GM13976 (cell line): ENCODE results near the gene CRYZ.

Source experiments
- DNase-seq: peaks from one replicate; pipeline ENCODE4 v3.0.0; 2012; ENCODE audit warnings: low spot score
- in situ Hi-C: fragments of 300-500 bp; cut with MboI; formaldehyde crosslinking; loops from one replicate; pipeline ENCODE4 v1.12.0; 2022; ENCODE audit warnings: low sequenced_read_pairs, mixed read lengths, inconsistent platforms; ENCODE audit not compliant: unreplicated experiment
- TF ChIP-seq, protein P1 (sequence below): IDR thresholded peaks from 2 replicates; pipeline ENCODE4 v1.5.1; 2012; ENCODE audit warnings: borderline replicate concordance, mild to moderate bottlenecking; ENCODE audit not compliant: insufficient read depth; ENCODE audit errors: extremely low read depth, missing control alignments, control extremely low read depth

CRYZ gene

DNA sequence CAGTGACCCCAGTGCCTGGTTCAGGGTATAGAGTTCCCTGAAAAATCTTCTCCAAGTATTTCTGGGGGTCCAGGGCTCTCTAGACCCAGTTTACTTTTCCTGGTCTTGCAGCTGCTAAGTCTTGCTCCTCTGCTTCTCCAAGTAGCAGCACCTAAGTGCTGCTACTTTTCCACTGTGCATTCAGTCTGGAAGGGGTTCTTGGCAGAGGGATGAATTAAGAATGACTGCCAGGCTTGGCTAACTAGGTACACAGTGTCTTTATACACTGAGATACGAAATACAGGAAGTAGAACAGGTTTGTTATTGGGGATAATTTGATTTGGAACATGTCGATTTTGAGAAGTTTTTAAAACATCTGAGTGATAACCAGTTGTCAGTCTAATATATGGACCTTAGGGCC, 35.0 kb downstream of the CRYZ start:
- in situ Hi-C loops: no loop called here
- TF ChIP-seq, protein P1, sequence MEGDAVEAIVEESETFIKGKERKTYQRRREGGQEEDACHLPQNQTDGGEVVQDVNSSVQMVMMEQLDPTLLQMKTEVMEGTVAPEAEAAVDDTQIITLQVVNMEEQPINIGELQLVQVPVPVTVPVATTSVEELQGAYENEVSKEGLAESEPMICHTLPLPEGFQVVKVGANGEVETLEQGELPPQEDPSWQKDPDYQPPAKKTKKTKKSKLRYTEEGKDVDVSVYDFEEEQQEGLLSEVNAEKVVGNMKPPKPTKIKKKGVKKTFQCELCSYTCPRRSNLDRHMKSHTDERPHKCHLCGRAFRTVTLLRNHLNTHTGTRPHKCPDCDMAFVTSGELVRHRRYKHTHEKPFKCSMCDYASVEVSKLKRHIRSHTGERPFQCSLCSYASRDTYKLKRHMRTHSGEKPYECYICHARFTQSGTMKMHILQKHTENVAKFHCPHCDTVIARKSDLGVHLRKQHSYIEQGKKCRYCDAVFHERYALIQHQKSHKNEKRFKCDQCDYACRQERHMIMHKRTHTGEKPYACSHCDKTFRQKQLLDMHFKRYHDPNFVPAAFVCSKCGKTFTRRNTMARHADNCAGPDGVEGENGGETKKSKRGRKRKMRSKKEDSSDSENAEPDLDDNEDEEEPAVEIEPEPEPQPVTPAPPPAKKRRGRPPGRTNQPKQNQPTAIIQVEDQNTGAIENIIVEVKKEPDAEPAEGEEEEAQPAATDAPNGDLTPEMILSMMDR: no peak
- no peak for DNase-seq

DNA sequence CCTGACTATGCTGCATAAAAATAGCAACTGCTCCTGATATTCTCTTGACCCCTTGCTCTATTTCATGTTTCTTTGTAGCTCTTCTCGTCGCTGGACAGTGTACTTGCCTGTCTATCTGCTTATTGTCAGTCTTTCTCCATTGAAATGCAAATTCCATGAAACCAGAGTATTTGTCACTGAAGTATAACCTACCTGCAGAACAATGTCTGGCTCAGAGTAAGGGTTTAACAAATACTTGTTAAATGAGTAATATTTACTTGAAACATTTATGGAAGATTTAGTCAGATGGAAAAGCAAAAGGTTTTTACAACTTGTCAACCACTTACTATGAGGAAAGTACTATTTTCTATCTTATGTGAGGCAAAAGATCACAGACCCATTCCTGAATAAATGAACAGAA, 39.4 kb downstream of the CRYZ start:
- in situ Hi-C loops: no loop called here
- TF ChIP-seq, protein P1: no peak
- DNase-seq: no peak

DNA sequence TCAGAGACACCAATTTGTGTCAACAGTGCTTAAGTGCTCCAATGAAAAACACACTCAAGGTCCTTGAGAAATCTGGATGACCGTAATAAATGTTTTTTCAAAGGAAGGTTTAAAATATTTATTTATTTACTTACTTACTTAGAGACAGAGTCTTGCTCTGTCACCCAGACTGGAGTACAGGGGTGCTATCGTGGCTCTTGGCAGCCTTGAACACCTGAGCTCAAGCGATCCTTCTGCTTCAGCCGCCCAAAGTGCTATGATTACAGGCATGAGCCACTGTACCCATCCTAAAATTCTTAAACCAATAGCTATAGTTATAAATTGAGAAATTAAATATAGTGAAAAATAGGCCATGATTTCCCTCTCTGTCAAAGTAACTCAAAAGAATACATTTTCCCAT, 41.9 kb downstream of the CRYZ start:
- TF ChIP-seq, protein P1: no peak
- in situ Hi-C loops: no loop called here
- no peak for DNase-seq

DNA sequence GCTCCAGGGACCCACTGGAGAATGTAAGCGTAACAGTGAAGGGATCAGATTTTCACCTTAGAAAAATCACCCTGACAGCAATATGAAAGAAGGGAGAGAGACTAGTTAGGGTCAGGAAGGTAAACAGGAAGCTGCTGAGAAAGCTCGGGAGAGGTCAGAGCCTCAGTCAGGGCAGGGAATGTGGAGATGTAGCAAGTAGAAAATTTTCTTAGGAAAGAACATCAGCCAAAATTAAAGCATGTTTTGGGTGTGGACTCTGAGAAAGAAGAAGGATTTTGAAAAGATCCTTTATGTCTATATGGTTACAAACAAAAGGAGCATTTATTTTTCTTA, 42.5 kb downstream of the CRYZ start:
- TF ChIP-seq, protein P1: no peak
- DNase-seq: no peak
- in situ Hi-C loops: no loop called here

DNA sequence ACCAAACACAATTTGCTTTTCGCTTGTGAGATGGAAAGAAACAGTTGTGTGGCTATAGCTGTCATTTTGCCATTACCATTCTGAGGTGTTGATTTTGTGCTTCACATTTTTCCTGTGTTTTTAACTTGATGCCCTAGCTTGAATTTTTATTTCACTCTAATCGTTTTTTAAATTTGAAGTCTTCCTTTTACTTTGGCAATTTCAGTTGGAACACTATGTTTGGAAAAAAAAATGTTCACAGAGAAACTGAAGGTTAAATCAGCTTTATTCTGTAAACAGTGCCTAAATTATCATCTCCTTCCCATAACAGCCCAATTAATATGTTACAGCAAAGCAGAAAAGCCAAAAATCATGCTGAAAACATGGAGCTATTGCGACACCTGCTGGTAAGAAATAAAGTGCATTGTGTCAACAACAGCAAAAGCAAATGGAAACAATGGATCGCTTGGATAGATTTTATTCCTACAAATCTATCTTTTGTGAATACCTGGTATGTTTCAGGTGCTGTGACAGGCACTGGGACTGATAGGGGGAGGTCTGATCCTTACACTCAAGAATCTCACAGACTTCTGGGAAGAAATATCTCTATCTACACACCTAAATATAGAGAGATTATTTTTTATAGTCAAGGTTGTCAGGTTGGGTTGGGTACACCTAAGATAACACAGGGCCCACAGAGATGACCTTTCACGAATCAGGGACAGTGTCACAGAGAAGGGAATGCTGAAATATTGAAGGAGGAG, 43.1 kb downstream of the CRYZ start:
- no peak for DNase-seq
- in situ Hi-C loops: no loop called here
- TF ChIP-seq, protein P1: peak; percentile 60

DNA sequence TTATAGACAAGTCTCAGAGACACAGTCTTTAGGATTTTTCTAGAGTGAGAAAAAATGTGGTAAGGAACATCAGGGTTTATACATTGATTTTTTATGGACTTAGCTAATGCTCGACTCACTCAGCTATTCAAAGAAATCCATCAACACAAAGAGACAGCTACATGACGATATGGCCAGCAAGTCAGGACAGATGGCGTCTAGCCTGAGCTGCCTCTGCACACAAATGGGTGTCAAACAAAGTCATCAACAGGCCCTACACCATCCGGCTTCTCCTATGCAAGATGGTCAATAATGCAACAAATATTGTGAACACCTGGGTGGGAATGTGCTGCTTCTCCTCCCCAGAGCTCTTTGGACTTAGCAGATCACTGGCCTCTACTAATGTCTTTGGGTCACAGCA, 45.9 kb downstream of the CRYZ start:
- in situ Hi-C loops: no loop called here
- DNase-seq: no peak

More for the DNA sequence above, 45.9 kb downstream of the CRYZ start:
- TF ChIP-seq, protein P1: no peak
